ENCODE data around the gene POTEB3.
"Not testable (repeated sequence)": the region's sequence is repeated elsewhere in the genome, so short reads cannot be mapped to it uniquely, and the experiment has no call there.

GRCh38 chr15:21398511-21398910 lies 41.8 kb downstream of the POTEB3 start:
- not testable (repeated sequence) for TF ChIP-seq CTCF (IDR thresholded peaks at IDR 0.05; ENCODE audit: control extremely low read depth in 1 of 3, insufficient read depth in 1 of 3, low read depth in 1 of 3, low read length in 3 of 3); BACH1 (IDR thresholded peaks at IDR 0.05; ENCODE audit: low read length); JUND (IDR thresholded peaks at IDR 0.05; ENCODE audit: low read length); RFX5 (IDR thresholded peaks at IDR 0.05; ENCODE audit: borderline replicate concordance, low read depth, low read length); CHD1 (IDR thresholded peaks at IDR 0.05; ENCODE audit: low read depth, low read length); EGR1 (IDR thresholded peaks at IDR 0.05; ENCODE audit: borderline replicate concordance, low read depth, low read length); ATF2 (IDR thresholded peaks at IDR 0.05; ENCODE audit: low read length); RAD21 (IDR thresholded peaks at IDR 0.05 in 1 of 2, conservative IDR thresholded peaks at IDR 0.05 in 1 of 2; ENCODE audit: low read depth in 2 of 2, low read length in 2 of 2); GTF2F1 (IDR thresholded peaks at IDR 0.05; ENCODE audit: borderline replicate concordance, low read depth, low read length); NANOG (IDR thresholded peaks at IDR 0.05; ENCODE audit: insufficient read depth, low read depth, low read length, poor library complexity, severe bottlenecking); SUZ12 (IDR thresholded peaks at IDR 0.05; ENCODE audit: low read length); EZH2 (IDR thresholded peaks at IDR 0.05; ENCODE audit: low read depth, low read length, severe bottlenecking); EP300 (IDR thresholded peaks at IDR 0.05; ENCODE audit: borderline replicate concordance in 1 of 2, low read depth in 2 of 2, low read length in 2 of 2)
- TF ChIP-seq, protein P1, sequence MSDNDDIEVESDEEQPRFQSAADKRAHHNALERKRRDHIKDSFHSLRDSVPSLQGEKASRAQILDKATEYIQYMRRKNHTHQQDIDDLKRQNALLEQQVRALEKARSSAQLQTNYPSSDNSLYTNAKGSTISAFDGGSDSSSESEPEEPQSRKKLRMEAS (IDR thresholded peaks at IDR 0.05): not testable (repeated sequence)

Data from H1 (cell line).